Jurkat, Clone E6-1 (cell line): ENCODE results near the gene SMCHD1.
"Not testable (repeated sequence)": the region's sequence is repeated elsewhere in the genome, so short reads cannot be mapped to it uniquely, and the experiment has no call there.

Experiments
- DNase-seq: peaks from one replicate; pipeline ENCODE4 v3.0.0-alpha.2; 2011; ENCODE audit warnings: low read depth, low spot score
- H3K4me3 ChIP-seq: 2 replicates; pipeline ENCODE4 v1.5.1; 2011; ENCODE audit warnings: mild to moderate bottlenecking, low read length, control low read depth, moderate library complexity

SMCHD1 gene

DNA sequence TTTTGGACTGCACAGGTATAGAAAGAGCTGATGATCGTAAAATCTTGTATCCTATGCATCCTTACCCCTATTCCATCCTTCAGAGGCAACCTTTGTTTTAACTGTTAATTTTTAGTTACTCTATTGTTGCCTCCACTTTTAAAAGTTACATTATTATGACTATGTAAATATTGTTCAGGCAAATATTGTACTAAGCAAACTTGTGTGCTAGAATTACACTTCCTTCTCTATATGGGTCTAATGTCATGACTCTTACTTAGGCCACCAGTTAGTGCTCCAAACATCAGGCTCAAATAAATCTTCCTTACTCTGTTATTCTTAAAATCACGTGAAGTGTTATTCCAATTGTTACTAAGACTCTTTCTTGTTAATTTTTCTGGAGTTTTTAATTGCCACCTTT, 143.8 kb downstream of the SMCHD1 start:
- no peak overlapping the region for H3K4me3 ChIP-seq
- no peak for DNase-seq

- no peak overlapping the region for H3K4me3 ChIP-seq
- DNase-seq = no peak
Observed at GRCh38 chr18:2805970-2806943, 150.7 kb downstream of the SMCHD1 start.

GRCh38 chr18:2808640-2809039, 153.1 kb downstream of the SMCHD1 start:
- DNase-seq = not testable (repeated sequence)

GRCh38 chr18:2809666-2810183, 154.2 kb downstream of the SMCHD1 start:
- DNase-seq, H3K4me3 ChIP-seq: not testable (repeated sequence)

More at GRCh38 chr18:2808640-2809039, 153.1 kb downstream of the SMCHD1 start:
- not testable (repeated sequence) for H3K4me3 ChIP-seq

DNA sequence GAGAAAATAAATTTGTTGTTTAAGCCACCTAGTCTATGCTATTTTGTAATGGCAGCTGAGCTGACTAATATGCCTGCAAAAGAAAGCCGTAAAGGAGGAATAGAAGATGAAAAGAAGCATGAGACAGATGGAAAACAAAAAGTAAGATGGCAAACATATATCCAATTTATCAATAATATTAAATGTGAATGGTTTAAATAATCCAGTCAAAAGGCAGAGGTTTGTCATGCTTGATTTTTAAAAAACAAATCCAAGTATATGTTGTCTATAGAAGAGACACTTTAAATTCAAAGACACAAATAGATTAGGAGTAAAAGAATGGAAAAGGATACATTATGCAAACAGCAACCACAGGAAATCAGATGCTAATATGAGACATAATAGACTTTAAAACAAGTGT, 155.9 kb downstream of the SMCHD1 start:
- DNase-seq = no peak
- no peak overlapping the region for H3K4me3 ChIP-seq

- no peak for DNase-seq
- no peak overlapping the region for H3K4me3 ChIP-seq
Observed at GRCh38 chr18:2814928-2815327, 159.4 kb downstream of the SMCHD1 start.

DNA sequence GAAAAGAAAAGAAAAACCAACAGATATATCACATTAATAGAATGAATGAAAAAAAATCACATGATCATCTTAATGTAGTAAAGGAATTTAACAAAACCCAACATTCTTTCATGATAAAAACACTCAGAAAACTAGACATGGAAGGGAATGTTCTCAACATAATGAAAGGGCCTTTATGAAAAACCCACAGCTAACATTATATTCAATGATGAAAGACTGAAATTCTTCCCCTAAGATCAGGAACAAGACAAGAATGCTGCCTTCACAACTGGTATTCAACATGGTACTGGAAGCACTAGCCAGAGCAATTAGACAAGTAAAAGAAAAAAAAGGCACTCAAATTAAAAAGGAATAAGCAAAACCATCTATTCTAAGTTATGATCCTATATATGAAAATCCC, 162.8 kb downstream of the SMCHD1 start:
- no peak for DNase-seq
- no peak overlapping the region for H3K4me3 ChIP-seq

GRCh38 chr18:2821695-2822094, 166.2 kb downstream of the SMCHD1 start:
- DNase-seq = no peak
- H3K4me3 ChIP-seq = no peak overlapping the region

DNA sequence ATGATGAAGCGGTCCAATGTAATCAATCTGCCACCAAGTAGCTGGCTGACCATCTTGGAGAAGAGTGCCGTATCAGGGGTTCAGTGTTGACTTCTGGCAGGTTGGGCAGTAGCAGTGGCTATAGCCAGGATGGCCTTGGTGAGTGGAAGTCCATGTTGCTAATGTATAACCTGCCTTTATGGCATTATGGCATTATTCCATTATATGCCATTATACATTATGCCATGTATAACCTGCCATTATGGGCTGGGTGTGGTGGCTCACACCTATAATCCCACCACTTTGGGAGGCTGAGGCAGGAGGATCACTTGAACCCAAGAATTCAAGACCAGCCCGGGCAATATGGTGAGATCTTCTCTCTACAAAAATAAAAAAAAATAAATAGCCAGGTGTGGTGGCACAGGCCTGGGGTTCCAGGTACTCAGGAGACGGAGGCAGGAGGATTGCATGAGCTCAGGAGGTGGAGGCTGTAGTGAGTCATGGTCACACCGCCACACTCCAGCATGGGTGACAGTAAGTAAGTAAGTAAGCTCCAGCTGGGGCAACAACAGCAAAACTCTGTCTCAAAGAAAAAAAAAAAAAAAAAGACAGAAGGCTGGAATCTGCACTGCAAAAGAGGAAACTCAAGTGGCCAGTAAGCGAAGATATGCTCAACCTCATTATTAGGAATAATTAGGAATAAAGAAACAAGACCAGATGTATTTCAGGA, 166.8 kb downstream of the SMCHD1 start:
- H3K4me3 ChIP-seq = no peak overlapping the region
- no peak for DNase-seq

- H3K4me3 ChIP-seq = no peak overlapping the region
- DNase-seq = no peak
Observed at GRCh38 chr18:2823202-2823601, 167.7 kb downstream of the SMCHD1 start.

DNA sequence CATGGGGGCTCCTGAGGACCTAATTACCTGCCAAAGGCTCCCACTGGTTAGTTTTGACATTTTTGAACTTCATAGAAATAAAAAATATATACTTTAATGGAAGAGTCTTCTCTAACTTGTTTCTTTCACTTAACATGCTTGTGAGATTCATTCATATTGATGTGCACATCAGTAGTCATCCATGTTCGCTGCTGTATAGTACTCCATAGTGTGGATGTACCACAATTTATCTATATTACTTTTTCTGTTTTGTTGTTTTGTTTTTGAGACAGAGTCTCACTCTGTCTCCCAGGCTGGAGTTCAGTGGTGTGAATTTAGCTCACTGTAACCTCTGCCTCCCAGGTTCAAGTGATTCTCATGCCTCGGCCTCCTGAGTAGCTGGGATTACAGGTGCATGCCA, 168.4 kb downstream of the SMCHD1 start:
- no peak overlapping the region for H3K4me3 ChIP-seq

GRCh38 chr18:2824865-2825264, 169.3 kb downstream of the SMCHD1 start:
- no peak overlapping the region for H3K4me3 ChIP-seq

More for the DNA sequence above, 168.4 kb downstream of the SMCHD1 start:
- no peak for DNase-seq

DNA sequence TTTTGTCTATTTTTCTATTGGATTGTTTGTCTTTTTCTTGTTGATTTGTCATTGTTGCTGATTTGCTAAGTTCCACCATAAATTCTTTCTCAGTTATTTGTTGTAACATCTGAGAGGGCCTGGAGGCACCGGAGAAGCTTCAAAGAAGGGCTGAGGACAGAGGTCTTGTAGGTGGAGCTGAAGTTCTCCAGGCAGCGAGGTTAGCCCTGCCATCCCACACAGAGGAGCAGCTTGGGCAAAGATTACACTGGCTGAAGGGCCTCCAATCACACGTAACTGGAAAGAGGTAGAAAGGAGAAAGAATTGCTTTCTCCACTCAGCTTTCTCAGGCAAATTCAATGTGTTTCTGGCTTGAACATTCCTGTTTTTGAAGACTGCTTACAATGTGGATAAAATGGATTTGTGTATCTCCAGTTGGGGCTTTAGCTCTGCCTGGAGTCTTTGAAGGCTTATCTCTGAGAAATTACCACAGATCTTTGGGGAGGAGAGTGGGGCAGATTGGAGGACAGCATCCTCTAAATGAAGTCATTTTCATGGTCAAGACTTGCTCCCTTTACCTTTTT, 170.2 kb downstream of the SMCHD1 start:
- no peak for DNase-seq
- no peak overlapping the region for H3K4me3 ChIP-seq

More at GRCh38 chr18:2824865-2825264, 169.3 kb downstream of the SMCHD1 start:
- DNase-seq = no peak

DNA sequence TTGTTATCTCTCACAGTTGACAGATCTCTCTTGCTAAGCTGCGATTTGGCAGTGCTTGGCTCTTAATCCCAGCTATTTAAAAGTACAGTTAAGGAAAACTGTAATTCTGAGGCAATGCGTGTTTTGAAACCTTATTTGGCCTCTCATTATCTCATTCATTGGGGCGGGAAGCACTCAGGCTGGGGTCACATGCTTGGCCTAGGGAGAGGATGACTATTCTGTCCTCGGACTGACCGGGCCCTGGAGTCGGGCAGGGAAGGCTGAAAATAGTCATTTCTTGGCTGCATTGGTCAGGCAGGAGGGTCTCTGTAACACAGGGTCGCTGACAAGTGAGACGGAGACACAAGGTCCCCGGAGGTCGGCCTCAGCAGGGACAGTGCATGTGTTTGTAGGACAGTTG, 171.1 kb downstream of the SMCHD1 start:
- H3K4me3 ChIP-seq = no peak overlapping the region
- DNase-seq = no peak

DNA sequence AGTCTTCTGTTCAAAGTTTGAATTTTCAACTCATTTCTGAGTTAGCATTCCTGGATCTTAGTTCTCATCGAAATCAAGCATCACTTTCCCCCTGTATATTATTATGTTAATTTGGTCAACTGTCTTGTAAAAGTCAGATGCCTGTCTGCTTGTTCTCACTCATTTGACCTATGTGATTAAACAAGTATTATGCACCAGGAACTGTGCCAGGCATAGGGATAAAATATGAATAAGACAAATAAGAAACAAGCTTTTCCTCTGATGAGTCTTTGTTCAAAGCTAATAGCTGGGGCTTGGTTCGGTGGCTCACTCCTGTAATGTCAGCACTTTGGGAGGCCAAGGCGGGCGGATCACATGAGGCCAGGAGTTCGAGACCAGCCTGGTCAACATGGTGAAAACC, 171.5 kb downstream of the SMCHD1 start:
- DNase-seq = no peak
- H3K4me3 ChIP-seq = no peak overlapping the region

GRCh38 chr18:2836118-2836517, 180.6 kb downstream of the SMCHD1 start:
- not testable (repeated sequence) for DNase-seq, H3K4me3 ChIP-seq

GRCh38 chr18:2837290-2837689, 181.8 kb downstream of the SMCHD1 start:
- not testable (repeated sequence) for DNase-seq, H3K4me3 ChIP-seq

DNA sequence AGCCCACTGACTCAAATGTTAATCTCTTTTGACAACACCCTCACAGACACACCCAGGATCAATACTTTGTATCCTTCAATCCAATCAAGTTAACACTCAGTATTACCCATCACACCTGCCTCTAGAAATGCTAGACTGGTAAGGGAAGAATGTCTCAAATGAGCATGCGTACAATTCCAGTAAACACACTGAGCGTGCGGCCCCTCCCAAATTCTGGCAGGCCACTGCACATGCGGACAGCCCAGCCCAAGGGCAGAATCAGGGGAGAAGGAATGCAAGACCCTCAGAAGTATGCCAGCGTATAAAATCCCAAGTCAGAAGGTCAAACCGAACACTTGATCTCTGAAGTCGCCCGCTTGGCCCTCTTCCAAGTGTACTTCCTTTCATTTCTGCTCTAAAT, 183.7 kb downstream of the SMCHD1 start:
- H3K4me3 ChIP-seq = no peak overlapping the region
- DNase-seq = no peak

DNA sequence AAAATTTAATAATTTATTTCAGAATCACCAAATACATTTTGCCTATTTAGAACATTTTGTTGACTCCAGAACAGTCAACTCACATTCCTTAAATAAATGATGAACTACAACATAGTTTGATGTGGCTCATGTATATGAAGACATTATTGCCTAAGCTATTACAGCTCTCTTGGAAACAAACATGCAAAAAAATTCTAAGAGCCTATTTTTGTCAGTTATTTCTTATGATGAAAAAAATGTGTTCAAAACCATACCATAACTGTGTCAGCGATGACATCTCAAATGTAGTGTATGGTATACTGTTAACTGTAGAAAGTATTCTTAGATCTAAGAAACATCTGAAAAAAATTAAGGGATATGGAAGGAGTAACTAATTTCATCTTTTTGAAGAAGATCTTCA, 185.0 kb downstream of the SMCHD1 start:
- H3K4me3 ChIP-seq = no peak overlapping the region
- no peak for DNase-seq

DNA sequence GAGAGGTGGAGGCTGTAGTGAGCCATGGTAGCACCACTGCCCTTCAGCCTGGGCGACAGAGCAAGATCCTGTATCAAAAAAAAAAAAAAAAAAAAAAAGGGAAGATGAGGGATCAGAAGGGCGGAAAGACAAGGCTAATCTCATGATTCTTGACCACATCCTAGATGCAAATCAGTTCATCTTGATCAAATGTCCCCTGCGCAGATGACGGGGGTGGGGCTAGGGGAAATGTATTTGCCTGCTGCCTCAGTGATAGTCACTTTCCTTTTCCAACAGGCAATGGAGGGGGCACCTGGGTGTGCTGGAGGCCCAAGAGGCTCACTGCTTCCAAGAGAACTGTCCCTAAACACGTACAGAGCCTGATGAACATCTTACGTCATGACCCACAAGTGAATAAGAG, 187.6 kb downstream of the SMCHD1 start:
- no peak for DNase-seq
- no peak overlapping the region for H3K4me3 ChIP-seq
